ENCODE measurements around the gene TMPRSS11F.

TMPRSS11F gene

GRCh38 chr4:68076194-68076593 is 53.5 kb downstream of the TMPRSS11F start:
- POLR2A ChIA-PET = no interaction called here
- DNase-seq (ENCODE audit: extremely low spot score) = no peak
- CTCF ChIA-PET = no interaction called here
- TF ChIP-seq BHLHE40 (IDR thresholded peaks at IDR 0.05; ENCODE audit: borderline replicate concordance) = no peak
- no peak for TF ChIP-seq SP1 (IDR thresholded peaks at IDR 0.05)
- TF ChIP-seq, protein P1, sequence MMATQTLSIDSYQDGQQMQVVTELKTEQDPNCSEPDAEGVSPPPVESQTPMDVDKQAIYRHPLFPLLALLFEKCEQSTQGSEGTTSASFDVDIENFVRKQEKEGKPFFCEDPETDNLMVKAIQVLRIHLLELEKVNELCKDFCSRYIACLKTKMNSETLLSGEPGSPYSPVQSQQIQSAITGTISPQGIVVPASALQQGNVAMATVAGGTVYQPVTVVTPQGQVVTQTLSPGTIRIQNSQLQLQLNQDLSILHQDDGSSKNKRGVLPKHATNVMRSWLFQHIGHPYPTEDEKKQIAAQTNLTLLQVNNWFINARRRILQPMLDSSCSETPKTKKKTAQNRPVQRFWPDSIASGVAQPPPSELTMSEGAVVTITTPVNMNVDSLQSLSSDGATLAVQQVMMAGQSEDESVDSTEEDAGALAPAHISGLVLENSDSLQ (IDR thresholded peaks at IDR 0.05) = no peak
- no peak for TF ChIP-seq FOXA1 (IDR thresholded peaks at IDR 0.05)
- no peak for TF ChIP-seq FOXK2 (IDR thresholded peaks at IDR 0.05)
- no peak for TF ChIP-seq FOXM1 (IDR thresholded peaks at IDR 0.05; ENCODE audit: borderline replicate concordance)
- no peak for TF ChIP-seq CTBP1 (IDR thresholded peaks at IDR 0.05; ENCODE audit: borderline replicate concordance)
- no peak for TF ChIP-seq LEF1 (IDR thresholded peaks at IDR 0.05; ENCODE audit: borderline replicate concordance)
- TF ChIP-seq L3MBTL2 (conservative IDR thresholded peaks at IDR 0.05) = no peak
- TF ChIP-seq ELF4 (IDR thresholded peaks at IDR 0.05) = no peak
- TF ChIP-seq SUZ12 (IDR thresholded peaks at IDR 0.05) = no peak

- DNase-seq (ENCODE audit: extremely low spot score) = no peak
- POLR2A ChIA-PET = no interaction called here
- TF ChIP-seq, protein P1 (IDR thresholded peaks at IDR 0.05) = no peak
- CTCF ChIA-PET = no interaction called here
Observed at GRCh38 chr4:68074397-68074796, 55.3 kb downstream of the TMPRSS11F start.

GRCh38 chr4:68070302-68070701 is 59.4 kb downstream of the TMPRSS11F start:
- DNase-seq (ENCODE audit: extremely low spot score) = no peak
- ChIA-PET POLR2A (no interaction called here), CTCF (no interaction called here)
- TF ChIP-seq LEF1 (IDR thresholded peaks at IDR 0.05; ENCODE audit: borderline replicate concordance) (no peak), SP1 (IDR thresholded peaks at IDR 0.05) (no peak), HDGF (IDR thresholded peaks at IDR 0.05; ENCODE audit: borderline replicate concordance) (no peak), NFRKB (IDR thresholded peaks at IDR 0.05) (no peak), FOXA1 (IDR thresholded peaks at IDR 0.05) (no peak), ELF4 (IDR thresholded peaks at IDR 0.05) (no peak)

DNA sequence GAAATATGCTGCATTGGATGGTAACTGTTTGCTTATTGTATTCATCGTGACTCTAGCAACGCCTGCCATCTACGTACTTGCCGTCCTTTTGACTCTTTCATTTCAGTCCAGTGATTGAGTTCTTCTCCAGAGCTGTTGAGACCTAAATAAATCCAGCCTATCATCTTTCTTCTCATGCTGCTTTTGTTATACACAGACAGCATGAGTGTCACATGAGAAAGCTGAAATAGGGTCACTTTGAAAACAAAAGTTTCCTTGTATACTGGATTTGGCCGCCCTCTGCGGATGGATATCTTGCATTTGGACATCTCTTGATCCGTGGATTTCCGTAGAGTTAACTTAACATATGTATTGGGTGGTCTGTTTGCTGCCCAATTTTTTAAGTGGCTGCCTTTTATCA is 67.2 kb downstream of the TMPRSS11F start:
- POLR2A ChIA-PET = no interaction called here
- TF ChIP-seq CTBP1 (IDR thresholded peaks at IDR 0.05; ENCODE audit: borderline replicate concordance) = no peak
- TF ChIP-seq ZNF384 (IDR thresholded peaks at IDR 0.05) = no peak
- TF ChIP-seq FOXA1 (IDR thresholded peaks at IDR 0.05) = no peak
- no peak for TF ChIP-seq ELF4 (IDR thresholded peaks at IDR 0.05)
- TF ChIP-seq SUZ12 (IDR thresholded peaks at IDR 0.05) = no peak
- TF ChIP-seq SP1 (IDR thresholded peaks at IDR 0.05) = no peak
- TF ChIP-seq LEF1 (IDR thresholded peaks at IDR 0.05; ENCODE audit: borderline replicate concordance) = no peak
- TF ChIP-seq L3MBTL2 (conservative IDR thresholded peaks at IDR 0.05) = no peak
- TF ChIP-seq ARNT (IDR thresholded peaks at IDR 0.05) = no peak
- no peak for TF ChIP-seq HDGF (IDR thresholded peaks at IDR 0.05; ENCODE audit: borderline replicate concordance)
- no peak for TF ChIP-seq NFRKB (IDR thresholded peaks at IDR 0.05)
- no peak for TF ChIP-seq TARDBP (IDR thresholded peaks at IDR 0.05)
- TF ChIP-seq, protein P1 (IDR thresholded peaks at IDR 0.05) = no peak
- TF ChIP-seq FOXK2 (IDR thresholded peaks at IDR 0.05) = no peak
- TF ChIP-seq BHLHE40 (IDR thresholded peaks at IDR 0.05; ENCODE audit: borderline replicate concordance) = no peak

GRCh38 chr4:68038272-68038671 is 91.4 kb downstream of the TMPRSS11F start:
- ChIA-PET CTCF (no interaction called here), POLR2A (no interaction called here)
- TF ChIP-seq TARDBP (IDR thresholded peaks at IDR 0.05) (no peak), L3MBTL2 (conservative IDR thresholded peaks at IDR 0.05) (no peak), SP1 (IDR thresholded peaks at IDR 0.05) (no peak), LEF1 (IDR thresholded peaks at IDR 0.05; ENCODE audit: borderline replicate concordance) (no peak), FOXM1 (IDR thresholded peaks at IDR 0.05; ENCODE audit: borderline replicate concordance) (no peak), ELF4 (IDR thresholded peaks at IDR 0.05) (no peak), NFRKB (IDR thresholded peaks at IDR 0.05) (no peak)
- DNase-seq (ENCODE audit: extremely low spot score) = no peak

More for the DNA sequence above, 67.2 kb downstream of the TMPRSS11F start:
- CTCF ChIA-PET = no interaction called here
- no peak for DNase-seq (ENCODE audit: extremely low spot score)

- CTCF ChIA-PET = interaction anchor here (0.7 kb wide), 1 partner anchor 474 kb away, joined by 3 read pairs; no protein-coding TSS in a partner anchor
- DNase-seq (ENCODE audit: extremely low spot score) = no peak
- no peak for TF ChIP-seq HDGF (IDR thresholded peaks at IDR 0.05; ENCODE audit: borderline replicate concordance)
- POLR2A ChIA-PET = no interaction called here
Observed at GRCh38 chr4:68021185-68021584, 108.5 kb downstream of the TMPRSS11F start.

DNA sequence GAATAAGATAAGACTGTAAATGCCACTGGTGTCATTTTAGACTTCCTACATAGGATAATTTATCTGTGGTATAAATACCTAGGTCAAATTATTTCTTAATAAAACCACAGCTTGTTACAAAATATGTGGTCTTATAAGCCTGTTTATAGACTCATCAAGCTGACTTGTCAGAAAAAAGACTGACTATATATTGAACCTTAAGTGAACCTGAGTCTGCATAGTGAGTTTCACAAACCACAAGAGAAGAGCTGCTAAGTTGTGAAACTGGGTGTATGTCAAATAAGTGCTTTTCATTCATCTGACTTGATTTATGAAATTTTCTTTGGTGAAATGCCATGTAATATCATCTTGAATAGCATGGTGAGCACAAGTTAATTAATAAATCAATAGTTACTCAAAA is 118.0 kb downstream of the TMPRSS11F start:
- TF ChIP-seq HDGF (IDR thresholded peaks at IDR 0.05; ENCODE audit: borderline replicate concordance) (no peak), ELF4 (IDR thresholded peaks at IDR 0.05) (no peak), CTBP1 (IDR thresholded peaks at IDR 0.05; ENCODE audit: borderline replicate concordance) (no peak), FOXK2 (IDR thresholded peaks at IDR 0.05) (no peak)
- CTCF ChIA-PET = no interaction called here
- DNase-seq (ENCODE audit: extremely low spot score) = no peak
- POLR2A ChIA-PET = no interaction called here
